Prostate gland (tissue), 2 donors: ENCODE data around the gene PRRG4.

Experiments used
- POLR2A ChIP-seq: fragments of 450-650 bp; IDR thresholded peaks from one replicate; pipeline ENCODE4 v1.6.1; 2016; ENCODE audit warnings: antibody characterized with exemption, mild to moderate bottlenecking
- POLR2AphosphoS5 ChIP-seq: sonication (generic); formaldehyde crosslinking; IDR thresholded peaks from one replicate; pipeline ENCODE4 v1.6.1; 2017; ENCODE audit warnings: antibody characterized with exemption
- TF ChIP-seq, protein P1 (sequence below), 4 experiments: fragments of 200-600 bp in 2 of 4; fragments of 450-650 bp in 2 of 4; sonication (generic) in 2 of 4; IDR thresholded peaks; 1 replicate in 3 of 4; 2 replicates in 1 of 4; pipeline ENCODE4 v1.5.1; 2016 to 2019; ENCODE audit warnings: antibody characterized with exemption in 4 of 4, mild to moderate bottlenecking in 2 of 4, moderate library complexity in 2 of 4

- TF ChIP-seq, protein P1, sequence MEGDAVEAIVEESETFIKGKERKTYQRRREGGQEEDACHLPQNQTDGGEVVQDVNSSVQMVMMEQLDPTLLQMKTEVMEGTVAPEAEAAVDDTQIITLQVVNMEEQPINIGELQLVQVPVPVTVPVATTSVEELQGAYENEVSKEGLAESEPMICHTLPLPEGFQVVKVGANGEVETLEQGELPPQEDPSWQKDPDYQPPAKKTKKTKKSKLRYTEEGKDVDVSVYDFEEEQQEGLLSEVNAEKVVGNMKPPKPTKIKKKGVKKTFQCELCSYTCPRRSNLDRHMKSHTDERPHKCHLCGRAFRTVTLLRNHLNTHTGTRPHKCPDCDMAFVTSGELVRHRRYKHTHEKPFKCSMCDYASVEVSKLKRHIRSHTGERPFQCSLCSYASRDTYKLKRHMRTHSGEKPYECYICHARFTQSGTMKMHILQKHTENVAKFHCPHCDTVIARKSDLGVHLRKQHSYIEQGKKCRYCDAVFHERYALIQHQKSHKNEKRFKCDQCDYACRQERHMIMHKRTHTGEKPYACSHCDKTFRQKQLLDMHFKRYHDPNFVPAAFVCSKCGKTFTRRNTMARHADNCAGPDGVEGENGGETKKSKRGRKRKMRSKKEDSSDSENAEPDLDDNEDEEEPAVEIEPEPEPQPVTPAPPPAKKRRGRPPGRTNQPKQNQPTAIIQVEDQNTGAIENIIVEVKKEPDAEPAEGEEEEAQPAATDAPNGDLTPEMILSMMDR (IDR thresholded peaks at IDR 0.05): no peak
- TF ChIP-seq POLR2AphosphoS5: no peak
- no peak for TF ChIP-seq POLR2A
These were observed 56.5 kb downstream of the PRRG4 start for GRCh38 chr11:32886180-32886579.
